Epithelial cell of esophagus (primary cell): ENCODE data around the gene PNLIPRP2.

Experiments used
- DNase-seq: peaks from one replicate; pipeline ENCODE4 v3.0.0; 2010; ENCODE audit warnings: low read depth
- H3K4me3 ChIP-seq: 2 replicates; pipeline ENCODE4 v1.5.1; 2011; ENCODE audit warnings: mild to moderate bottlenecking, low read length, control low read depth
- TF ChIP-seq, protein P1 (sequence below): IDR thresholded peaks from 2 replicates; pipeline ENCODE4 v1.5.1; 2011; ENCODE audit warnings: low read depth, mild to moderate bottlenecking, low read length, control low read depth, inconsistent platforms; ENCODE audit not compliant: insufficient read depth; ENCODE audit errors: missing control alignments

The PNLIPRP2 gene

GRCh38 chr10:116663342-116663741 is 42.6 kb downstream of the PNLIPRP2 start:
- TF ChIP-seq, protein P1, sequence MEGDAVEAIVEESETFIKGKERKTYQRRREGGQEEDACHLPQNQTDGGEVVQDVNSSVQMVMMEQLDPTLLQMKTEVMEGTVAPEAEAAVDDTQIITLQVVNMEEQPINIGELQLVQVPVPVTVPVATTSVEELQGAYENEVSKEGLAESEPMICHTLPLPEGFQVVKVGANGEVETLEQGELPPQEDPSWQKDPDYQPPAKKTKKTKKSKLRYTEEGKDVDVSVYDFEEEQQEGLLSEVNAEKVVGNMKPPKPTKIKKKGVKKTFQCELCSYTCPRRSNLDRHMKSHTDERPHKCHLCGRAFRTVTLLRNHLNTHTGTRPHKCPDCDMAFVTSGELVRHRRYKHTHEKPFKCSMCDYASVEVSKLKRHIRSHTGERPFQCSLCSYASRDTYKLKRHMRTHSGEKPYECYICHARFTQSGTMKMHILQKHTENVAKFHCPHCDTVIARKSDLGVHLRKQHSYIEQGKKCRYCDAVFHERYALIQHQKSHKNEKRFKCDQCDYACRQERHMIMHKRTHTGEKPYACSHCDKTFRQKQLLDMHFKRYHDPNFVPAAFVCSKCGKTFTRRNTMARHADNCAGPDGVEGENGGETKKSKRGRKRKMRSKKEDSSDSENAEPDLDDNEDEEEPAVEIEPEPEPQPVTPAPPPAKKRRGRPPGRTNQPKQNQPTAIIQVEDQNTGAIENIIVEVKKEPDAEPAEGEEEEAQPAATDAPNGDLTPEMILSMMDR: no peak
- no peak overlapping the region for H3K4me3 ChIP-seq
- DNase-seq: no peak

- no peak overlapping the region for H3K4me3 ChIP-seq
- DNase-seq: no peak
- TF ChIP-seq, protein P1: no peak
Measured at GRCh38 chr10:116664631-116665030, 43.9 kb downstream of the PNLIPRP2 start.

GRCh38 chr10:116665541-116666125 is 44.9 kb downstream of the PNLIPRP2 start:
- TF ChIP-seq, protein P1: no peak
- no peak overlapping the region for H3K4me3 ChIP-seq
- no peak for DNase-seq

DNA sequence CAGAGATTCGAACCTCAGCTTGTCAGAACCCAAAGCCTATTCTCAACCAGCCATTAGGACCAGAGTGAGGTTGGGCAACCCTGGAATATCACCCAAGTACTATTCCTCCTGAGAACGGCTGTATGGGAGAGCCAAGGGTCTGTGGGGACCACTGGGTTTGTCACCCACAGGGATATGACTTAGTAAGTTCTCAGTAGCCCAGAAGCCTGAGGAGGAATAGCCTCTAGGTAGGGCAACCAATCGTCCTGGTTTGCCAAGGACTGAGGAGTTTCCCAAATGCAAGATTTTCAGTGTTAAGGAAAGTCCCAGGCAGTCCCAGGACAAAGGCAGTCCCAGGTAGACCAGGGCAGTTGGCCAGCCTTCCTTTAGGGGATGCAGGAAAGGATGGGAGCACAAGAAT is 46.7 kb downstream of the PNLIPRP2 start:
- DNase-seq: no peak
- H3K4me3 ChIP-seq: no peak overlapping the region
- TF ChIP-seq, protein P1: no peak

DNA sequence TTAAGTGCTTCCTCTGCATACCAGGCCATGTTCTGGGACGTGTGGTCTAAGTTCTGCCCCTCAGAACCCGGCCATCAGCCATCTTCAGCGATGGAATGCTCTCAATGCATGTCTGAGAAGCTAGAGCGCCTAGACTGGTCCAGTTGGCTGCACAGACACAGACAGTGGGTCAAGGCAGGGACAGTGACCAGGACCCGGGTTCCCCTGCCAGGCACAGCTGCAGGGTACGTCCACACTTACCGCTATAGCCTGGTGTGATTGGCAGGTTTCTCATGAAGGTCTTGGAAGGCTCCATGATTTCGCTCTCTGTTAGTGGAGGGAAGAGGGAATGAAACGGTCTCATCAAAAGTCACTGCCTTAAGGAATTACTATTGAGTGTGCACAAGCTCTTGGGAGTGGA is 47.3 kb downstream of the PNLIPRP2 start:
- no peak overlapping the region for H3K4me3 ChIP-seq
- TF ChIP-seq, protein P1: no peak
- DNase-seq: no peak

- TF ChIP-seq, protein P1: no peak
- DNase-seq: no peak
- no peak overlapping the region for H3K4me3 ChIP-seq
Measured at GRCh38 chr10:116668446-116668845, 47.7 kb downstream of the PNLIPRP2 start.

DNA sequence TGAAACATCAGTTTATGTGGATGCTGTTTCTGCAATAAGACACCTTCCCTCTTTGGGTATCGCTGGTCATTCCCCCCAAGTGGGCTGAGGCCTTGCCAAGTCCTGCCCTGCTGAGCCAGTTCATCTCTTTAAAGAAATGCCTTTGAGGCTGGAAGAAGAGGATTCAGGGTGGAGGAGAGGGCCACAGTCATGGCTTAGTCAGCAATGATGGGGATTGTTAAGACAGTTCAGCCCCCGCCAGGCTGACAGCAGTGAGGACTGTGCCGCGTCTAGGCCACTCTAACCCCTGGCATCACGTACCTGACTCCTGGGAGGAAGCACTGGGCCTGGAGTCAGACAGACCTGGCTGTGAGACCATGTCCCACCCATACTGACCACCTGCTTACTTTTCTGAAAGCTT is 48.3 kb downstream of the PNLIPRP2 start:
- TF ChIP-seq, protein P1: no peak
- no peak overlapping the region for H3K4me3 ChIP-seq
- peak; percentile 29 for DNase-seq
